OCI-M1 (cell line): ENCODE results near the gene CALM1.
A peak's percentile ranks its signal among the peaks of the same experiment; 100 is the strongest.

Experiments
- DNase-seq: peaks from one replicate; lab custom pipeline; 2025; lab: John Stamatoyannopoulos, UW

The CALM1 gene

DNA sequence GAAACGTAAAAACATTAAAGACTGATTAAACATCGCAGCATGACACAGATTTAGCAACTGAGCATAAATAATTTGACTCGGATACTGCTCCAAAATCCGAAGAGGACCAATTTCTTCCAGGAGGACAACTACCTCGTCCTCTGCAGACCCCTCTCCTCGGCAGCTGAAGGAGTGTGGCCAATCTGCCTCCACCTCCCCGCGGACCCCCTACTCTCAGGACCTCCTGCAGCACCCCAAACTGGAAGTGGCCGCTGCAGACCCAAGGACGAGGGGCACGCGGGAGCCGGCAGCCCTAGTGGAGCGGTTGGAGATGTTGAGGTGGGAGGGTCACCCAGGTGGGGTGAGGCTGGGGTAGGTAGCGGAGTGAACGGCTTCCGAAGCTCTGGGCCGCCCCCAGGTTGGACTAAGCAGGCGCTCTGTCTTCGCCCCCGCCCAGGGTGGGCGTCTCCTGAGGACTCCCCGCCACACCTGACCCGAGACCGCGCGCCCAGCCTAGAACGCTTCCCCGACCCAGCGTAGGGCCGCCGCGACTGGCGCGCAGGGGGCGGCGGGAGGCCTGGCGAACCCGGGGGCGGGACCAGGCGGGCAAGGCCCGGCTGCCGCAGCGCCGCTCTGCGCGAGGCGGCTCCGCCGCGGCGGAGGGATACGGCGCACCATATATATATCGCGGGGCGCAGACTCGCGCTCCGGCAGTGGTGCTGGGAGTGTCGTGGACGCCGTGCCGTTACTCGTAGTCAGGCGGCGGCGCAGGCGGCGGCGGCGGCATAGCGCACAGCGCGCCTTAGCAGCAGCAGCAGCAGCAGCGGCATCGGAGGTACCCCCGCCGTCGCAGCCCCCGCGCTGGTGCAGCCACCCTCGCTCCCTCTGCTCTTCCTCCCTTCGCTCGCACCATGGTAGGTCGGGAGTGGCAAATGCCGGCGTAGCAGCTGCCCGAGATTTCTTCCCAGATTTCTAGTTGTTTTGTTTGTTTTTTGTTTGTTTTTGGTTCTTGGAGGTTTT, at the start of gene CALM1:
CALM1 (plus strand) TSS at position 689 of the 999 bp plus-strand sequence; CDS start at position 891, 202 bp downstream.
- DNase-seq = peak; percentile 88

DNA sequence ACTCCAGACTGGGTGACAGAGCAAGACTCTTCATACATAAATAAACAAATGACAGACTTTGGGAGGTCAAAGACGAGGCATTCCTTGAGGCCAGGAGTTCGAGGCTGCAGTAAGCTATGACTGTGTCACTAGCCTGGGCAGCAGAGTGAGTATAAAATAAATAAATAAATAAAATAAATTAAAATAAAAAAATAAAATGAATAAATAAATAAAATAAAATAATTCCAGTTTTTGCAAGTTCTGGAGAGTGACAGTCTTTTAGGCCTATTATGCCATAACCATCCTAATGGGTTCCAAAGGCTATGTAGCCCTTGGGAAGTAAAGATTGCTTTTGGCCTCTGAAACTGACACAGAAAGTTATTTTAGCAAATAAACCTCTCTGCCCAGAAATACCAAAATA, 48.6 kb upstream of the CALM1 start:
- no peak for DNase-seq

DNA sequence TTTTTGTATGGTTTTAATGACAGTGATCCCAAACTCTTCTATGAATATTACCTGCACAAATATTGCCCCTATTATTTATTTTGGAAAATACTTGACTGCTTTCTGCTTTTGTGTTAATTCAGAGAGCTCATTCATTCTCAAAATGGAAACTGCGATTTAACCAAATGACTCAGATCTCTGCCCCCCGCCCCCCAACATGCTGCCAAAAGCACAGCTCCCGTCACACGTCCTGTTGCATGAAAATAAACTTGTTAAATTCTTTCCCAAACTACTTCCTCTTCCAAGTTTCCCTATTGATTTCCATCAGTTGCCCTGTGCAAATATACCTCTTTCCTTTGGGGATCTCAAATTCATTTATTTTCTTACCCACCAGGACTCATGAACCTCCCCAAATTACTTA, 47.1 kb upstream of the CALM1 start:
- no peak for DNase-seq

DNA sequence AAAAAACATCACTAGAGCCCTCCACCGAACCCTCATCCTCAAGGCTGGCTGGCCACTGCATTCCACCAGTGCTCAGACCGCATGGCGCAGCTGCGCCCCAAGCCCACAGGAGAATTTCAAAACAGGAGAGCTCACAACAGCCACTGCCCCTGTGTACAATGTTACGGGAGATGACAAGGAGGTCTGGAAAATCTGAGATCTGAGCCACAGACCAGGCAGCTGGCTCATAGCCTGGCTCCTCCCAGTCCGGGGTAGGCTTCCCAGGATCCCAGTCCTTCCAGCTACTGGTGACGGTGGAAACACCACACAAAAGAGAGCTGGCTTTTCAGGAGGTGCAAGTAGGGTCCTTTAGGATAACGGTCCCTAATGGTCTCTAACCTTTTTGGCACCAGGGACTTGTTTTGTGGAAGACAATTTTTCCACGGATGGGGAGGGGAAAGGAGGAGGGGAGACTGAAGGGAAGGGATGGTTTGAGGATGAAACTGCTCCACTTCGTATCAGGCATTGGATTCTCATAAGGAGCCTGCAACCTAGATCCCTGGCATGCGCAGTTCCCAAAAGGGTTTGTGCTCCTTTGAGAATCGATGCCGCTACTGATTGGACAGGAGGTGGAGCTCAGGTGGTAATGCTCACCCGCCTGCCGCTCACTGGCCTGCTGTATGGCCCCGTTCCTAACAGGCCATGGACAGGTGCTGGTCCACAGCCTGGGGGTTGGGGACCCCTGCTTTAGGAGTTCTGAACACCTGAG, 42.1 kb upstream of the CALM1 start:
- no peak for DNase-seq

- no peak for DNase-seq
Measured at GRCh38 chr14:90355540-90356518, 41.0 kb upstream of the CALM1 start.

DNA sequence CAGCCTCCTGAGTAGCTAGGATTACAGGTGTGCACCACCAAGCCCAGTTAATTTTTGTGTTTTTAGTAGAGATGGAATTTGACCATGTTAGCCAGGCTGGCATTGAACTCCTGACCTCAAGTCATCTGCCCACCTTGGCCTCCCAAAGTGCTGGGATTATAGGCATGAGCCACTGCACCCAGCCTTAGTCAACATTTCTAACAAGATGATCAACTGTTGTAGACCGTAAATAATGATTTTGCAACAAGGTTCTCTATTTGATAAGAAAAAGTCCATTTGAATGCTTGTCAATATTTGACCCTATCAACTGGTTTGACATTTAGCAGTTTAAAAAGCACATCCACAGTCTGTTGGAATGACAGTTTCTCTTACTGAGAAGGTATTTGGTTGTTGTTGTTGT, 39.9 kb upstream of the CALM1 start:
- DNase-seq = no peak

GRCh38 chr14:90358359-90358758, 38.5 kb upstream of the CALM1 start:
- no peak for DNase-seq

GRCh38 chr14:90361865-90362557, 34.8 kb upstream of the CALM1 start:
- no peak for DNase-seq

GRCh38 chr14:90362558-90362896, 34.3 kb upstream of the CALM1 start:
- no peak for DNase-seq

- peak; percentile 2 for DNase-seq
Measured at GRCh38 chr14:90368946-90369721, 27.7 kb upstream of the CALM1 start.

DNA sequence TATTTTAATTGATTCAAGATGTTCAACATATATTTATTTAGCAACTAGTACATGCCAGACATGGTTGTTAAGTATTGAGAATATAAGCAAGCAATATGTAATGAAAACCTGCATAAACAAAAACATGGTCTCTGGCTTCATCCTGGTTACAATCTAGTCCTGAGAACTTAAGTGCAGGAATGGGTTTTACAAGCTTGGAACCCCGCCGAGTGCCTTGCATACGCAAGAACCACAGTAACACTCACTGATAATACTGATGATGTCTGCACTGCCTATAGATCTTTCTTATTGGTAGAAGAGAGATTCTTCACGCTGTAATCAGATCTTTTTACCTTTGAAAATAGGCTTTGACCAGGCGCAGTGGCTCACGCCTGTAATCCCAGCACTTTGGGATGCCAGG, 22.9 kb upstream of the CALM1 start:
- DNase-seq = no peak

DNA sequence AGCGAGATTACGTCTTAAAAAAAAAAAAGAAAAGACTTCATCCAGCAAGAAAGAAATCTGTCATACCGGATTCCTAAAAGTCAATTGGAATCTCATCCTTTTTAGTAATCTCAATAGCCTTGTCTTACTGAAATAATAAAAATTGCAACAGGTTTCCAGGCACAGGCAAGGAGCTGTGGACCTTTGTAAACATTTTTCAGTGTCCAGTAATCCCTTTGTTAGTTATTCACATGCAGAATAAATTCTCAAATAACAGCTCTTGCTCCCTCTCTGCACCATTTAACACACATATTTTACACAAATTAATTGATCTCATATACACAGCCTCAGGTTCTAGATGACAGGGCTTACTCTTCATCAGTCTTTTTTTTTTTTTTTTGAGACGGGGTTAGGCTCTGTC, 22.0 kb upstream of the CALM1 start:
- DNase-seq = no peak

GRCh38 chr14:90375934-90376333, 20.9 kb upstream of the CALM1 start:
- no peak for DNase-seq

- DNase-seq = no peak
Measured at GRCh38 chr14:90378249-90378648, 18.6 kb upstream of the CALM1 start.

- DNase-seq = peak; percentile 6
Measured at GRCh38 chr14:90379106-90379505, 17.7 kb upstream of the CALM1 start.

DNA sequence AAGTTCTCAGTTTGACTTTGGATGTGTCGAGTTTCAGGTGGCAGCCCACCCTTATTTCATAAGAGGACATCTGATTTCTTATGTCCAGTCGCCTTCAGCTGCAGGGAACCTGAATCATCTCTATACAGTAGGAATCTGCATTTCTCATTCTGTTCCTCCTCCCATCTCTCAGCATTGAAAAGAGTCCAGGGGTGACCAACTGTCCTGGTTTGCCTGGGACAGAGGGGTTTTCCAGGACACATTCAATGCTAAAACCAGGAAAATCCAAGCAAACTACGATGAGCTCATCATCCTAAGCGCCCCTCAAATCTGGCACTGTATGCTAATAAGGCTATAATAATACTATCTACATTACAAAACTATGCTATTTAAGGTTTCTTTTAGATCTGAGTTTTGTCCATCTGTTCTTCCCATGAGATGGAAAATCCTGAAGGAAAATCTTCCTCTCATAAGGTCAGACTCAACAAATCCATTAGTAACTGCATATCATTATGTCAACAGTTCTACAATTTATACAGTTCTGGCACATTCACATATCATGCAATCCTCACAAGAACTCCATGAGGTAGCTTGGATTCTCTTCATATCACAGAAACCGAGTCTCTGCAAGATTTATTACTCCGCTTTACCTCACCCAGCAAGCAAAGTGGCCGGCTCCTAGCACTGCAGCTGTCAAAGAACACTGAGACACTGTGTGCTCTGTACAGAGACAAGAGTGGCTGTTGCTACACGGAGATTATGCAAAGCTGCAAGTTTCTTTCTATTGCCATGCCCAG, 15.6 kb upstream of the CALM1 start:
- DNase-seq = no peak

GRCh38 chr14:90381999-90382451, 14.8 kb upstream of the CALM1 start:
- DNase-seq = no peak

- DNase-seq = peak; percentile 80
Measured at GRCh38 chr14:90382491-90383125, 14.2 kb upstream of the CALM1 start.

DNA sequence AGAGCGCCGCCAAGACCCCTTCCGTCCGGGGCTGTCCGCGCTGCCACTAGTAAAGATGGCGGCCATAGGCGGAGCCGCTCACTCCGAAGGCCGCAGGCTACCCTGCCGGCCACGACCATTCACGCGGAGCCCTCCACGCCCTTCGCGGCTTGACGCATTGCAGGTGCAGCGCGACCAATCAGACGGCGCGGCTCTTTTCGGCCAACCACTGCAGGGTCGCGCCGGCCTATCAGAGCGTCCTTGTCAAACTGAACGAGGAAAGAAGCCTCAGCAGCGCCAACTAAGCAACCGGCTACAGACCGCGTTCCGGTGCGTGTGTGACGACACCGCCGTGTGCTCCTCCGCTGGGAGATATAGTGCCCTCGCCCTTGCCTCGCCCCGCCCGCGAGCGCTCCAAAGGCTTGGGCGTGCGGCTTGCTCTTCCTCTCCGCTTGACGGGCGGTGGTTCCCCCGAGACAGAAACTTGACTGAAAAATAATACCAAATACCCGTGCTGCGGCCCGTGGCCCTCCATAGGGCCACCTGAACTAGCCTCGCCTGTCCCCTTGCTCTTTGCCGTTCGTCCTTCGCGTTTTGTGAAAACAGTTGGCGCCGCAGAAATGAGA, 13.6 kb upstream of the CALM1 start:
- peak; percentile 98 for DNase-seq
